HFFc6 (cell line): Measurements from ENCODE around the gene LRRC1. TPM values are rescaled to one million over a fixed set of nuclear protein-coding genes. Genes with fewer than 3 reads are reported as not detected.
A peak's percentile ranks its signal among the peaks of the same experiment; 100 is the strongest.

Source experiments
- DNase-seq: peaks from one replicate; pipeline ENCODE4 v3.0.0-alpha.2; 2018
- H3K27ac Mint-ChIP-seq: 2 replicates; pipeline ENCODE4 v1.8.0; 2020; ENCODE audit warnings: mild to moderate bottlenecking, mixed read lengths
- H3K27me3 Mint-ChIP-seq: 2 replicates; pipeline ENCODE4 v1.8.0; 2021; ENCODE audit warnings: mild to moderate bottlenecking, moderate library complexity, mixed read lengths; ENCODE audit not compliant: insufficient read depth
- H3K36me3 Mint-ChIP-seq: 2 replicates; pipeline ENCODE4 v1.8.0; 2021; ENCODE audit warnings: low read depth, mixed read lengths
- H3K4me1 Mint-ChIP-seq: 2 replicates; pipeline ENCODE4 v1.8.0; 2020; ENCODE audit warnings: low read depth, mixed read lengths
- H3K4me3 Mint-ChIP-seq: 2 replicates; pipeline ENCODE4 v1.8.0; 2020; ENCODE audit warnings: mild to moderate bottlenecking, moderate library complexity, mixed read lengths
- H3K9me3 Mint-ChIP-seq: 2 replicates; pipeline ENCODE4 v1.8.0; 2020; ENCODE audit warnings: mild to moderate bottlenecking, mixed read lengths
- CTCF ChIP-seq: fragments of 200-600 bp; sonication (generic); IDR thresholded peaks from 2 replicates; pipeline ENCODE4 v1.5.0; 2021; ENCODE audit warnings: antibody characterized with exemption, mild to moderate bottlenecking
- total RNA-seq, 6 experiments: library from RNA; stranded (reverse); fragmentation: NEBNext Ultra II Directional; extraction: Animal tissue kit (Norgen Biotek cat#: 25700); gene quantifications; 2 replicates in 1 of 6; 3 replicates in 5 of 6; pipeline ENCODE4 v1.2.3, GENCODE V29; 2021

The LRRC1 gene
- total RNA-seq, 6 experiments from 2014 or later, result 9.3 to 12.0 (median 10.8) TPM

GRCh38 chr6:53864781-53865180 is 70.0 kb downstream of the LRRC1 start:
- H3K27me3 Mint-ChIP-seq, result no peaks in the 10 kb centered on the region
- no peak overlapping the region for H3K27ac Mint-ChIP-seq
- no peaks in the 10 kb centered on the region for H3K9me3 Mint-ChIP-seq
- no peak for DNase-seq
- TF ChIP-seq CTCF, result no peak
- peaks cover 40% of the 10 kb centered on the region for H3K4me1 Mint-ChIP-seq
- no peak overlapping the region for H3K4me3 Mint-ChIP-seq
- no peaks in the 10 kb centered on the region; the same call in 1 of the 2 replicates for H3K36me3 Mint-ChIP-seq

GRCh38 chr6:53866226-53866625 is 71.4 kb downstream of the LRRC1 start:
- no peaks in the 10 kb centered on the region; the same call in 1 of the 2 replicates for H3K36me3 Mint-ChIP-seq
- H3K27me3 Mint-ChIP-seq, result no peaks in the 10 kb centered on the region
- H3K9me3 Mint-ChIP-seq, result no peaks in the 10 kb centered on the region
- no peak overlapping the region for H3K4me3 Mint-ChIP-seq
- H3K4me1 Mint-ChIP-seq, result peaks cover 40% of the 10 kb centered on the region
- TF ChIP-seq CTCF, result no peak
- H3K27ac Mint-ChIP-seq, result no peak overlapping the region
- DNase-seq, result no peak

GRCh38 chr6:53868626-53869025 is 73.8 kb downstream of the LRRC1 start:
- no peak for DNase-seq
- no peaks in the 10 kb centered on the region for H3K9me3 Mint-ChIP-seq
- no peak overlapping the region for H3K4me3 Mint-ChIP-seq
- peaks cover 18% of the 10 kb centered on the region for H3K4me1 Mint-ChIP-seq
- no peaks in the 10 kb centered on the region for H3K27me3 Mint-ChIP-seq
- no peak overlapping the region for H3K27ac Mint-ChIP-seq
- H3K36me3 Mint-ChIP-seq, result peaks cover 4% of the 10 kb centered on the region; the same call in 1 of the 2 replicates
- TF ChIP-seq CTCF, result no peak

GRCh38 chr6:53869964-53870363 is 75.2 kb downstream of the LRRC1 start:
- no peak for DNase-seq
- TF ChIP-seq CTCF, result no peak
- Mint-ChIP-seq H3K4me1 (peaks cover 14% of the 10 kb centered on the region), H3K27ac (no peak overlapping the region), H3K27me3 (no peaks in the 10 kb centered on the region), H3K9me3 (no peaks in the 10 kb centered on the region), H3K36me3 (peaks cover 4% of the 10 kb centered on the region; the same call in 1 of the 2 replicates), H3K4me3 (no peak overlapping the region)

- no peak for TF ChIP-seq CTCF
- DNase-seq, result peak; percentile 10
- Mint-ChIP-seq H3K27ac (no peak overlapping the region), H3K4me3 (no peak overlapping the region), H3K4me1 (peaks cover 7% of the 10 kb centered on the region; the same call in 1 of the 2 replicates), H3K36me3 (peaks cover 12% of the 10 kb centered on the region; the same call in 1 of the 2 replicates), H3K9me3 (no peaks in the 10 kb centered on the region), H3K27me3 (no peaks in the 10 kb centered on the region)
These were observed 79.1 kb downstream of the LRRC1 start for GRCh38 chr6:53873922-53874321.

GRCh38 chr6:53874964-53875363 is 80.2 kb downstream of the LRRC1 start:
- no peak for DNase-seq
- Mint-ChIP-seq H3K4me1 (peaks cover 7% of the 10 kb centered on the region), H3K9me3 (no peaks in the 10 kb centered on the region), H3K27ac (no peak overlapping the region), H3K27me3 (no peaks in the 10 kb centered on the region), H3K36me3 (peaks cover 12% of the 10 kb centered on the region; the same call in 1 of the 2 replicates), H3K4me3 (no peak overlapping the region)
- TF ChIP-seq CTCF, result no peak
